ENCODE data around the gene CDC37.
"Not testable (repeated sequence)": the region's sequence is repeated elsewhere in the genome, so short reads cannot be mapped to it uniquely, and the experiment has no call there.

Gene CDC37

GRCh38 chr19:10395003-10395402 is 8.3 kb downstream of the CDC37 start:
- Histone ChIP-seq H3K36me3 (ENCODE audit: control insufficient read depth, insufficient read depth, low read length) (peaks cover 45% of the 10 kb centered on the region), H3K4me1 (ENCODE audit: control insufficient read depth, insufficient read depth, low read length, poor library complexity, severe bottlenecking) (no peaks in the 10 kb centered on the region), H3K9me3 (ENCODE audit: control insufficient read depth, low read length) (no peaks in the 10 kb centered on the region), H3K27ac (ENCODE audit: insufficient read depth, low read length, poor library complexity, severe bottlenecking) (no peak overlapping the region), H3K27me3 (replicated peaks; ENCODE audit: control insufficient read depth, insufficient read depth, low read length, poor library complexity, severe bottlenecking) (no peaks in the 10 kb centered on the region), H3K4me3 (ENCODE audit: insufficient read depth, low read depth, low read length, poor library complexity, severe bottlenecking) (no peak overlapping the region)
- DNase-seq: no peak

GRCh38 chr19:10393137-10393536 is 10.2 kb downstream of the CDC37 start:
- no peak overlapping the region for H3K27ac ChIP-seq (ENCODE audit: insufficient read depth, low read length, poor library complexity, severe bottlenecking)
- DNase-seq: no peak
- peaks cover 45% of the 10 kb centered on the region for H3K36me3 ChIP-seq (ENCODE audit: control insufficient read depth, insufficient read depth, low read length)

DNA sequence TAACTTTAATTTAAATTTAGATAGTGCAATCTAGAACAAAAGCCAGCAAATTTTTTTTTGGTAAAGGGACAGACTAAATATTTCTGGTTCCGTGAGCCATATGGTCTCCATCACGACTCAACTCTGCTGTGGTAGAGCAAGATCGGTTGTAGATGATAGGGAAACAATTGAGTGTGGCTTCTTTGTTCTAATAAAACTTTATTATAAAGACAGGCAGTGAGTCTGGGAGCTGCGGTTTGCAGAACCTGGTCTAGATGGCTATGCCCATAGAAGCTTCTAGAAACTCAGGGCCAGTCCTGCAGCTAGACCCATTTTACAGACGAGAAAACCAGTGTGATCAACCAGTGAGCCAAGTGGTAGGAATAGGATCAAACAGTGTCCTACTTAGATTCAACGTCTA is 11.2 kb downstream of the CDC37 start:
- H3K36me3 ChIP-seq (ENCODE audit: control insufficient read depth, insufficient read depth, low read length): peaks cover 45% of the 10 kb centered on the region
- H3K27me3 ChIP-seq (replicated peaks; ENCODE audit: control insufficient read depth, insufficient read depth, low read length, poor library complexity, severe bottlenecking): no peaks in the 10 kb centered on the region
- H3K27ac ChIP-seq (ENCODE audit: insufficient read depth, low read length, poor library complexity, severe bottlenecking): no peak overlapping the region
- H3K4me3 ChIP-seq (ENCODE audit: insufficient read depth, low read depth, low read length, poor library complexity, severe bottlenecking): no peak overlapping the region
- no peaks in the 10 kb centered on the region for H3K4me1 ChIP-seq (ENCODE audit: control insufficient read depth, insufficient read depth, low read length, poor library complexity, severe bottlenecking)
- no peaks in the 10 kb centered on the region for H3K9me3 ChIP-seq (ENCODE audit: control insufficient read depth, low read length)
- DNase-seq: no peak

More at GRCh38 chr19:10393137-10393536, 10.2 kb downstream of the CDC37 start:
- H3K9me3 ChIP-seq (ENCODE audit: control insufficient read depth, low read length): no peaks in the 10 kb centered on the region
- H3K27me3 ChIP-seq (replicated peaks; ENCODE audit: control insufficient read depth, insufficient read depth, low read length, poor library complexity, severe bottlenecking): no peaks in the 10 kb centered on the region
- no peaks in the 10 kb centered on the region for H3K4me1 ChIP-seq (ENCODE audit: control insufficient read depth, insufficient read depth, low read length, poor library complexity, severe bottlenecking)
- no peak overlapping the region for H3K4me3 ChIP-seq (ENCODE audit: insufficient read depth, low read depth, low read length, poor library complexity, severe bottlenecking)

GRCh38 chr19:10390652-10391286 is 12.6 kb downstream of the CDC37 start:
- H3K27ac ChIP-seq (ENCODE audit: insufficient read depth, low read length, poor library complexity, severe bottlenecking): peak overlapping the region; percentile 3

DNA sequence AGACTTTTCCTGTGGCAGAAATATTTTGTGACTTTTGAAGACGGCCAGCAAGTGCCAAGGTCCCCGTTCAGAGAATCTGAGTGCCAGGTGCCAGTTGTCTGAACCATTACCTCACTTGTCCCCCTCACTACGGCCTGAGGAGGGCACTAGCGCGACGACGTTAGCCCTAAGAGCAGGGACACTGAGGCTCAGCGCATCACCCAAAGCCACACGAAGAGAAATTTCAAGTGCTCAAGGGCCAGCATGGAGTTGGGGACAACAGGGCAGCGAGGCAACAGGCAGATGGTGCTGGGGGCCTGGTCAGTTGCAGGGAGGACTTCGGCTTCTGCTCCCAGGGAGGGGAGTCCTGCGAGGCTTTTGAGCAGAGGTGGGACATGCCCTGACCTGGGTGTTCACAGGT is 13.5 kb downstream of the CDC37 start:
- DNase-seq: no peak
- no peaks in the 10 kb centered on the region for H3K9me3 ChIP-seq (ENCODE audit: control insufficient read depth, low read length)
- H3K27ac ChIP-seq (ENCODE audit: insufficient read depth, low read length, poor library complexity, severe bottlenecking): no peak overlapping the region
- no peaks in the 10 kb centered on the region for H3K4me1 ChIP-seq (ENCODE audit: control insufficient read depth, insufficient read depth, low read length, poor library complexity, severe bottlenecking)
- no peak overlapping the region for H3K4me3 ChIP-seq (ENCODE audit: insufficient read depth, low read depth, low read length, poor library complexity, severe bottlenecking)
- H3K36me3 ChIP-seq (ENCODE audit: control insufficient read depth, insufficient read depth, low read length): peaks cover 33% of the 10 kb centered on the region
- H3K27me3 ChIP-seq (replicated peaks; ENCODE audit: control insufficient read depth, insufficient read depth, low read length, poor library complexity, severe bottlenecking): no peaks in the 10 kb centered on the region

More at GRCh38 chr19:10390652-10391286, 12.6 kb downstream of the CDC37 start:
- Histone ChIP-seq H3K36me3 (ENCODE audit: control insufficient read depth, insufficient read depth, low read length) (peaks cover 41% of the 10 kb centered on the region), H3K4me1 (ENCODE audit: control insufficient read depth, insufficient read depth, low read length, poor library complexity, severe bottlenecking) (no peaks in the 10 kb centered on the region), H3K9me3 (ENCODE audit: control insufficient read depth, low read length) (no peaks in the 10 kb centered on the region), H3K27me3 (replicated peaks; ENCODE audit: control insufficient read depth, insufficient read depth, low read length, poor library complexity, severe bottlenecking) (no peaks in the 10 kb centered on the region), H3K4me3 (ENCODE audit: insufficient read depth, low read depth, low read length, poor library complexity, severe bottlenecking) (no peak overlapping the region)
- DNase-seq: peak; percentile 33 to 65 (median 46)

GRCh38 chr19:10388957-10389356 is 14.4 kb downstream of the CDC37 start:
- Histone ChIP-seq H3K4me1 (ENCODE audit: control insufficient read depth, insufficient read depth, low read length, poor library complexity, severe bottlenecking) (no peaks in the 10 kb centered on the region), H3K27ac (ENCODE audit: insufficient read depth, low read length, poor library complexity, severe bottlenecking) (no peak overlapping the region), H3K36me3 (ENCODE audit: control insufficient read depth, insufficient read depth, low read length) (peaks cover 30% of the 10 kb centered on the region), H3K27me3 (replicated peaks; ENCODE audit: control insufficient read depth, insufficient read depth, low read length, poor library complexity, severe bottlenecking) (no peaks in the 10 kb centered on the region), H3K4me3 (ENCODE audit: insufficient read depth, low read depth, low read length, poor library complexity, severe bottlenecking) (no peak overlapping the region), H3K9me3 (ENCODE audit: control insufficient read depth, low read length) (no peaks in the 10 kb centered on the region)
- DNase-seq: peak; percentile 62 to 78 (median 65)

DNA sequence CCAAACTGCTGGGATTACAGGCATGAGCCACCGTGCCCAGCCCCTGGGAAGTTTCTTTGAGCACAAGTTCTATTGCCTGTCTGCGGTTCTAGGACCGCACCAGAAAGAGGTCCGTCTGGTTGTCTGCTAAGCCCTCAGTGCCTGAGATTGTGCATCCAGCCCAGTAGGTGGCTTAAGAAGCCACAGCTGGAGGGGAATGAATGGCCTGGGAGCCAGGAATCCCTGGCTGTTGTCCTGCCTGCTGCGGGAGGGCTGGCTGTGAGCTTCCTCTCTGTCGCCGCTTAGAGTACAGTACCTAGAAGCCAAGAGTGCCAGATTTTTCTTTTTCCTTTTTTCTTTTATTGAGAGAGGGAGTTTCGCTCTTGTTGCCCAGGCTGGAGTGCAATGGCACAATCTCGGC is 18.8 kb downstream of the CDC37 start:
- no peaks in the 10 kb centered on the region for H3K36me3 ChIP-seq (ENCODE audit: control insufficient read depth, insufficient read depth, low read length)
- H3K9me3 ChIP-seq (ENCODE audit: control insufficient read depth, low read length): no peaks in the 10 kb centered on the region
- no peak overlapping the region for H3K4me3 ChIP-seq (ENCODE audit: insufficient read depth, low read depth, low read length, poor library complexity, severe bottlenecking)
- H3K27me3 ChIP-seq (replicated peaks; ENCODE audit: control insufficient read depth, insufficient read depth, low read length, poor library complexity, severe bottlenecking): no peaks in the 10 kb centered on the region
- H3K4me1 ChIP-seq (ENCODE audit: control insufficient read depth, insufficient read depth, low read length, poor library complexity, severe bottlenecking): peaks cover 5% of the 10 kb centered on the region
- no peak for DNase-seq
- no peak overlapping the region for H3K27ac ChIP-seq (ENCODE audit: insufficient read depth, low read length, poor library complexity, severe bottlenecking)

- H3K36me3 ChIP-seq (ENCODE audit: control insufficient read depth, insufficient read depth, low read length); H3K27me3 ChIP-seq (replicated peaks; ENCODE audit: control insufficient read depth, insufficient read depth, low read length, poor library complexity, severe bottlenecking); H3K27ac ChIP-seq (ENCODE audit: insufficient read depth, low read length, poor library complexity, severe bottlenecking); H3K4me3 ChIP-seq (ENCODE audit: insufficient read depth, low read depth, low read length, poor library complexity, severe bottlenecking); H3K9me3 ChIP-seq (ENCODE audit: control insufficient read depth, low read length); DNase-seq: not testable (repeated sequence)
- peaks cover 12% of the 10 kb centered on the region for H3K4me1 ChIP-seq (ENCODE audit: control insufficient read depth, insufficient read depth, low read length, poor library complexity, severe bottlenecking)
These were observed 20.2 kb downstream of the CDC37 start for GRCh38 chr19:10383223-10383499.

GRCh38 chr19:10380313-10381102 is 22.8 kb downstream of the CDC37 start, which contains the start of gene TYK2:
TSS of gene TYK2 (minus strand) at chr19:10380572. CDS start at chr19:10378406, 2,166 bp downstream.
- peaks cover 12% of the 10 kb centered on the region for H3K4me1 ChIP-seq (ENCODE audit: control insufficient read depth, insufficient read depth, low read length, poor library complexity, severe bottlenecking)
- H3K36me3 ChIP-seq (ENCODE audit: control insufficient read depth, insufficient read depth, low read length): peaks cover 4% of the 10 kb centered on the region
- H3K27me3 ChIP-seq (replicated peaks; ENCODE audit: control insufficient read depth, insufficient read depth, low read length, poor library complexity, severe bottlenecking): no peaks in the 10 kb centered on the region
- peak within 1 kb of the TSS; percentile 90 for H3K4me3 ChIP-seq (ENCODE audit: insufficient read depth, low read depth, low read length, poor library complexity, severe bottlenecking)
- H3K27ac ChIP-seq (ENCODE audit: insufficient read depth, low read length, poor library complexity, severe bottlenecking): peak within 1 kb of the TSS; percentile 79
- H3K9me3 ChIP-seq (ENCODE audit: control insufficient read depth, low read length): no peaks in the 10 kb centered on the region
- peak; percentile 94 to 96 (median 94) for DNase-seq

- Histone ChIP-seq H3K27me3 (replicated peaks; ENCODE audit: control insufficient read depth, insufficient read depth, low read length, poor library complexity, severe bottlenecking) (no peaks in the 10 kb centered on the region), H3K27ac (ENCODE audit: insufficient read depth, low read length, poor library complexity, severe bottlenecking) (peak overlapping the region; percentile 79), H3K9me3 (ENCODE audit: control insufficient read depth, low read length) (no peaks in the 10 kb centered on the region), H3K4me1 (ENCODE audit: control insufficient read depth, insufficient read depth, low read length, poor library complexity, severe bottlenecking) (peaks cover 12% of the 10 kb centered on the region), H3K36me3 (ENCODE audit: control insufficient read depth, insufficient read depth, low read length) (peaks cover 7% of the 10 kb centered on the region), H3K4me3 (ENCODE audit: insufficient read depth, low read depth, low read length, poor library complexity, severe bottlenecking) (peak overlapping the region; percentile 90)
- DNase-seq: no peak
These were observed 23.4 kb downstream of the CDC37 start for GRCh38 chr19:10379880-10380312.

Measured in effector memory CD4-positive, alpha-beta T cell (primary cell).